GM20431 (cell line): Measurements from ENCODE around the gene OR52B6.
"Not testable (repeated sequence)": the region's sequence is repeated elsewhere in the genome, so short reads cannot be mapped to it uniquely, and the experiment has no call there.

Experiments
- in situ Hi-C: fragments of 300-500 bp; cut with MseI, MboI; formaldehyde crosslinking; loops from one replicate; pipeline ENCODE4 v1.15.0; 2020; ENCODE audit warnings: low sequenced_read_pairs; ENCODE audit not compliant: unreplicated experiment

The OR52B6 gene

GRCh38 chr11:5580577-5580976, at the start of gene OR52B6:
Gene OR52B6, plus strand, starts transcription at chr11:5580877. Its CDS starts 0 bp downstream, at chr11:5580877.
- in situ Hi-C loops, result no loop called here

- in situ Hi-C loops, result no loop called here
Measured at GRCh38 chr11:5531053-5531831, 49.4 kb upstream of the OR52B6 start.

GRCh38 chr11:5534046-5534445, 46.6 kb upstream of the OR52B6 start:
- in situ Hi-C loops, result no loop called here

GRCh38 chr11:5536482-5536881, 44.2 kb upstream of the OR52B6 start:
- in situ Hi-C loops, result no loop called here

- in situ Hi-C loops, result no loop called here
Measured at GRCh38 chr11:5541427-5541826, 39.2 kb upstream of the OR52B6 start.

GRCh38 chr11:5546457-5546856, 34.2 kb upstream of the OR52B6 start:
- in situ Hi-C loops, result no loop called here

- in situ Hi-C loops, result no loop called here
Measured at GRCh38 chr11:5547982-5548381, 32.7 kb upstream of the OR52B6 start.

GRCh38 chr11:5548440-5548839, 32.2 kb upstream of the OR52B6 start, which contains the start of gene OR52H1:
Gene OR52H1, minus strand, starts transcription at chr11:5548540. Its CDS starts 3,035 bp downstream, at chr11:5545505.
- in situ Hi-C loops, result no loop called here

- in situ Hi-C loops, result no loop called here
Measured at GRCh38 chr11:5550440-5551095, 30.1 kb upstream of the OR52B6 start.

- in situ Hi-C loops, result no loop called here
Measured at GRCh38 chr11:5553343-5553742, 27.3 kb upstream of the OR52B6 start.

GRCh38 chr11:5556596-5557188, 24.0 kb upstream of the OR52B6 start:
- in situ Hi-C loops, result no loop called here

GRCh38 chr11:5557751-5558150, 22.9 kb upstream of the OR52B6 start:
- in situ Hi-C loops, result no loop called here

- in situ Hi-C loops, result no loop called here
Measured at GRCh38 chr11:5564259-5565019, 16.2 kb upstream of the OR52B6 start.

GRCh38 chr11:5574654-5575053, 6.0 kb upstream of the OR52B6 start:
- in situ Hi-C loops, result no loop called here

- in situ Hi-C loops, result no loop called here
Measured at GRCh38 chr11:5575152-5575551, 5.5 kb upstream of the OR52B6 start.

GRCh38 chr11:5577101-5577500, 3.6 kb upstream of the OR52B6 start:
- in situ Hi-C loops, result no loop called here

GRCh38 chr11:5581014-5581413, 337 bp downstream of the OR52B6 start:
- in situ Hi-C loops, result no loop called here

GRCh38 chr11:5584458-5584857, 3.8 kb downstream of the OR52B6 start:
- in situ Hi-C loops, result not testable (repeated sequence)

GRCh38 chr11:5589906-5590305, 9.2 kb downstream of the OR52B6 start:
- in situ Hi-C loops, result not testable (repeated sequence)

GRCh38 chr11:5591613-5592012, 10.9 kb downstream of the OR52B6 start:
- in situ Hi-C loops, result no loop called here
